Measurements from ENCODE around the gene DHRS7.

Gene DHRS7

GRCh38 chr14:60174352-60175254, 9.4 kb upstream of the DHRS7 start:
- H3K4me3 ChIP-seq (ENCODE audit: low read depth in 1 of 2, low read length in 1 of 2), result no peak overlapping the region

GRCh38 chr14:60171690-60172089, 6.5 kb upstream of the DHRS7 start:
- TF ChIP-seq, protein P1, sequence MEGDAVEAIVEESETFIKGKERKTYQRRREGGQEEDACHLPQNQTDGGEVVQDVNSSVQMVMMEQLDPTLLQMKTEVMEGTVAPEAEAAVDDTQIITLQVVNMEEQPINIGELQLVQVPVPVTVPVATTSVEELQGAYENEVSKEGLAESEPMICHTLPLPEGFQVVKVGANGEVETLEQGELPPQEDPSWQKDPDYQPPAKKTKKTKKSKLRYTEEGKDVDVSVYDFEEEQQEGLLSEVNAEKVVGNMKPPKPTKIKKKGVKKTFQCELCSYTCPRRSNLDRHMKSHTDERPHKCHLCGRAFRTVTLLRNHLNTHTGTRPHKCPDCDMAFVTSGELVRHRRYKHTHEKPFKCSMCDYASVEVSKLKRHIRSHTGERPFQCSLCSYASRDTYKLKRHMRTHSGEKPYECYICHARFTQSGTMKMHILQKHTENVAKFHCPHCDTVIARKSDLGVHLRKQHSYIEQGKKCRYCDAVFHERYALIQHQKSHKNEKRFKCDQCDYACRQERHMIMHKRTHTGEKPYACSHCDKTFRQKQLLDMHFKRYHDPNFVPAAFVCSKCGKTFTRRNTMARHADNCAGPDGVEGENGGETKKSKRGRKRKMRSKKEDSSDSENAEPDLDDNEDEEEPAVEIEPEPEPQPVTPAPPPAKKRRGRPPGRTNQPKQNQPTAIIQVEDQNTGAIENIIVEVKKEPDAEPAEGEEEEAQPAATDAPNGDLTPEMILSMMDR (IDR thresholded peaks at IDR 0.05), result no peak
- no peaks in the 10 kb centered on the region for H3K27me3 ChIP-seq
- no peak overlapping the region for H3K27ac ChIP-seq
- H3K4me1 ChIP-seq (ENCODE audit: control insufficient read depth in 1 of 2, insufficient read depth in 1 of 2, low read depth in 1 of 2, low read length in 1 of 2), result no peaks in the 10 kb centered on the region
- H3K9me3 ChIP-seq, result no peaks in the 10 kb centered on the region
- no peaks in the 10 kb centered on the region for H3K36me3 ChIP-seq
- no peak overlapping the region for H3K4me3 ChIP-seq (ENCODE audit: low read depth in 1 of 2, low read length in 1 of 2)

More at GRCh38 chr14:60174352-60175254, 9.4 kb upstream of the DHRS7 start:
- Histone ChIP-seq H3K9me3 (no peaks in the 10 kb centered on the region), H3K27me3 (no peaks in the 10 kb centered on the region), H3K27ac (no peak overlapping the region), H3K4me1 (ENCODE audit: control insufficient read depth in 1 of 2, insufficient read depth in 1 of 2, low read depth in 1 of 2, low read length in 1 of 2) (no peaks in the 10 kb centered on the region), H3K36me3 (no peaks in the 10 kb centered on the region)
- TF ChIP-seq, protein P1 (IDR thresholded peaks at IDR 0.05), result no peak

DNA sequence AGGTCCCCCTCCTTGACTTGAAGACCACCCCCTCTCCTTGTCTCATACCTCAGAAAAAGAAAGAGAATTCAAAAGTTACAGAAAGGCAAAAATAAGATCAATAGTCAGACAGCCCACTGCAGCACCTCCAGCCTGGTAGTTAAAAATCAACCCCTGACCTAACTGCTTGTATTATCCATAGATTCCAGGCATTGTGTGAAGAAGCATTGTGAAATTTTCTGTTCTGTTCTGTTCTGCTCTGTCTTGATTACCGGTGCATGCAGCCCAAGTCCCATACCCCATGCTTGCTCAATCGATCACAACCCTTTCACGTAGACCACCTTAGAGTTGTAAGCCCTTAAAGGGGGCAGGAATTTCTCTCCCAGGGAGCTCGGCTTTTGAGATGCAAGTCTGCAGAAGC, 5.8 kb upstream of the DHRS7 start:
- Histone ChIP-seq H3K4me3 (ENCODE audit: low read depth in 1 of 2, low read length in 1 of 2) (no peak overlapping the region), H3K4me1 (ENCODE audit: control insufficient read depth in 1 of 2, insufficient read depth in 1 of 2, low read depth in 1 of 2, low read length in 1 of 2) (peaks cover 2% of the 10 kb centered on the region in 2 experiments), H3K9me3 (no peaks in the 10 kb centered on the region), H3K27ac (no peak overlapping the region), H3K36me3 (no peaks in the 10 kb centered on the region), H3K27me3 (no peaks in the 10 kb centered on the region)
- TF ChIP-seq, protein P1 (IDR thresholded peaks at IDR 0.05), result no peak

- TF ChIP-seq, protein P1 (IDR thresholded peaks at IDR 0.05), result no peak
- Histone ChIP-seq H3K27ac (no peak overlapping the region), H3K4me3 (ENCODE audit: low read depth in 1 of 2, low read length in 1 of 2) (no peak overlapping the region), H3K27me3 (no peaks in the 10 kb centered on the region), H3K9me3 (no peaks in the 10 kb centered on the region), H3K4me1 (ENCODE audit: control insufficient read depth in 1 of 2, insufficient read depth in 1 of 2, low read depth in 1 of 2, low read length in 1 of 2) (peaks cover 8 to 11% of the 10 kb centered on the region in 2 experiments), H3K36me3 (no peaks in the 10 kb centered on the region)
Observed at GRCh38 chr14:60169722-60170121, 4.5 kb upstream of the DHRS7 start.

- Histone ChIP-seq H3K36me3 (peaks cover 3% of the 10 kb centered on the region), H3K27me3 (no peaks in the 10 kb centered on the region), H3K4me1 (ENCODE audit: control insufficient read depth in 1 of 2, insufficient read depth in 1 of 2, low read depth in 1 of 2, low read length in 1 of 2) (peaks cover 40 to 44% of the 10 kb centered on the region in 2 experiments), H3K27ac (peak overlapping the region; percentile 96), H3K4me3 (ENCODE audit: low read depth in 1 of 2, low read length in 1 of 2) (no peak overlapping the region), H3K9me3 (no peaks in the 10 kb centered on the region)
- TF ChIP-seq, protein P1 (IDR thresholded peaks at IDR 0.05), result no peak
Observed at GRCh38 chr14:60166142-60166541, 944 bp upstream of the DHRS7 start.

Measured in neutrophil (primary cell).